ENCODE measurements around the gene OCLN. TPM values are rescaled to one million over a fixed set of nuclear protein-coding genes. Genes with fewer than 3 reads are reported as not detected.
"Not testable (repeated sequence)": the region's sequence is repeated elsewhere in the genome, so short reads cannot be mapped to it uniquely, and the experiment has no call there.

Gene OCLN
- total and polyA plus RNA-seq, 2 donors from 2014 or later: 13.5 to 127 TPM

DNA sequence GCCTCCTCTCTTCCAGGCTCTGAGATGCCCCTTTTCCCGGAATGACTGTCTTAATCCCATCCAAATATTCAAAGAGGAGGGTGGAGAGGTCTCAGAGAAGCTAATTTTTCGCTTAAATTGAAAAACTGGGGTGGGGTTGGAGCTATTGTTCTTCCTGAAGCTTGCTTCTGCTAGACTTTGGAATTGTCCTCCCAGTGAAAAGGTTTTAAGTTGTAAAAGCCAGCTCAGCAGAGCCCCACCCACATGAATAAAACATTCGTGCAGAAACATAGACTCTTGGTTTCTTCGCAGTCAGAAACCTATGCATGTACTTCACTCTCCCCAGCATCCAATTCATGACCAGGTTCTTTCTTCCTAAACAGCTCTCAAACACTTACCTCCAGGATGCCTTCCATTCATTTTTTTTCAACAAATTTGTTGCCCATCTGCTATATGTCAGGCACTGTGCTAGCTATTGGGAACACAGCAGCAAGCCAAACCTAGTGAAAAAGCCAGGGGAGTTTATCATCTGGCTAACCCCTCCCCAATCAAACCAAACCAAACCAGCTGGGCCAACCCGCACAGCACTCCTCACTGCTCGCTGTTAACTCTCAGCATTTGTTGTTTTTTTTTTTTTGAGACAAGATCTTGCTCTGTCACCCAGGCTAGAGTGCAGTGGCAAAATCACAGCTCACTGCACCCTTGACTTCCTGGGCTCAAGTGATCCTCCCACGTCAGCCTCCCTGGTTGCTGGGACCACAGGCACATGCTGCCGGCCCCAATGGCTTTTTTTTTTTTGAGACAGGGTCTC is 37.9 kb upstream of the OCLN start:
- no peaks in the 10 kb centered on the region for H3K36me3 ChIP-seq (ENCODE audit: control insufficient read depth in 2 of 3, insufficient read depth in 3 of 3, low read length in 3 of 3)
- peaks cover 0 to 2% (median 0%) of the 10 kb centered on the region in 3 donors for H3K4me1 ChIP-seq (ENCODE audit: control insufficient read depth in 2 of 3, insufficient read depth in 2 of 3, low read depth in 1 of 3, low read length in 3 of 3)
- TF ChIP-seq, protein P1, sequence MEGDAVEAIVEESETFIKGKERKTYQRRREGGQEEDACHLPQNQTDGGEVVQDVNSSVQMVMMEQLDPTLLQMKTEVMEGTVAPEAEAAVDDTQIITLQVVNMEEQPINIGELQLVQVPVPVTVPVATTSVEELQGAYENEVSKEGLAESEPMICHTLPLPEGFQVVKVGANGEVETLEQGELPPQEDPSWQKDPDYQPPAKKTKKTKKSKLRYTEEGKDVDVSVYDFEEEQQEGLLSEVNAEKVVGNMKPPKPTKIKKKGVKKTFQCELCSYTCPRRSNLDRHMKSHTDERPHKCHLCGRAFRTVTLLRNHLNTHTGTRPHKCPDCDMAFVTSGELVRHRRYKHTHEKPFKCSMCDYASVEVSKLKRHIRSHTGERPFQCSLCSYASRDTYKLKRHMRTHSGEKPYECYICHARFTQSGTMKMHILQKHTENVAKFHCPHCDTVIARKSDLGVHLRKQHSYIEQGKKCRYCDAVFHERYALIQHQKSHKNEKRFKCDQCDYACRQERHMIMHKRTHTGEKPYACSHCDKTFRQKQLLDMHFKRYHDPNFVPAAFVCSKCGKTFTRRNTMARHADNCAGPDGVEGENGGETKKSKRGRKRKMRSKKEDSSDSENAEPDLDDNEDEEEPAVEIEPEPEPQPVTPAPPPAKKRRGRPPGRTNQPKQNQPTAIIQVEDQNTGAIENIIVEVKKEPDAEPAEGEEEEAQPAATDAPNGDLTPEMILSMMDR (IDR thresholded peaks at IDR 0.05; ENCODE audit: borderline replicate concordance, extremely low read depth, insufficient read depth): no peak
- FAIRE-seq (no peak), DNase-seq (peak in 1 of 5 donors; percentile 7)
- H3K27ac ChIP-seq (ENCODE audit: low read depth in 2 of 2, low read length in 2 of 2): no peak overlapping the region
- H3K9me3 ChIP-seq (ENCODE audit: control insufficient read depth in 2 of 3, insufficient read depth in 1 of 3, low read length in 3 of 3): no peaks in the 10 kb centered on the region
- no peak overlapping the region for H3K9ac ChIP-seq (ENCODE audit: low read length in 3 of 3)
- intact Hi-C loops (cut with DNase I): no loop called here
- no peak overlapping the region for H3K4me3 ChIP-seq (ENCODE audit: low read length in 3 of 3)
- no peaks in the 10 kb centered on the region for H3K27me3 ChIP-seq (ENCODE audit: control insufficient read depth, insufficient read depth, low read length)

DNA sequence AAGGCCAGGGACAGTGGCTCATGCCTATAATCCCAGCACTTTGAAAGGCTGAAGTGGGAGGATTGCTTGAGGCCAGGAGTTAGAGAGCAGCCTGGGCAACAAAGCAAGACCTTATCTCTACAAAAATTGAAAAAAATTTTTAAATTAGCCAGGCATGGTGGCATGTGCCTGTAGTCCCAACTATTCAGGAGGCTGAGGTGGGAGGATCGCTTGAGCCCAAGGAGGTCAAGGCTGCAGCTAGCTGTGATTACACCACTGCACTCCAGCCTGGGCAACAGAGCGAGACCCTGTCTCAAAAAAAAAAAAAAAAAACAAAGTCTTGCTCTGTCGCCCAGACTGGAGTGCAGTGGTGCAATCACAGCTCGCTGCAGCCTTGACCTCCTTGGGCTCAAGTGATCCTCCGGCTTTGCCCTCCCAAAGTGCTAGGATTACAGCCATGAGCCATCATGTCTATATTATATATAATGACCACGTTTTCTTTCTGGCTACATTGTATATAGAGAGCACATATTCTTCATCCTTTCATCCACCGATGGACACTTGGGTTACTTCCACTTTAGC is 37.1 kb upstream of the OCLN start:
- FAIRE-seq; intact Hi-C loops (cut with DNase I); H3K27ac ChIP-seq (ENCODE audit: low read depth in 2 of 2, low read length in 2 of 2); DNase-seq; H3K9me3 ChIP-seq (ENCODE audit: control insufficient read depth in 2 of 3, insufficient read depth in 1 of 3, low read length in 3 of 3); H3K36me3 ChIP-seq (ENCODE audit: control insufficient read depth in 2 of 3, insufficient read depth in 3 of 3, low read length in 3 of 3); H3K4me3 ChIP-seq (ENCODE audit: low read length in 3 of 3); H3K9ac ChIP-seq (ENCODE audit: low read length in 3 of 3); H3K27me3 ChIP-seq (ENCODE audit: control insufficient read depth, insufficient read depth, low read length); H3K4me1 ChIP-seq (ENCODE audit: control insufficient read depth in 2 of 3, insufficient read depth in 2 of 3, low read depth in 1 of 3, low read length in 3 of 3): not testable (repeated sequence)

DNA sequence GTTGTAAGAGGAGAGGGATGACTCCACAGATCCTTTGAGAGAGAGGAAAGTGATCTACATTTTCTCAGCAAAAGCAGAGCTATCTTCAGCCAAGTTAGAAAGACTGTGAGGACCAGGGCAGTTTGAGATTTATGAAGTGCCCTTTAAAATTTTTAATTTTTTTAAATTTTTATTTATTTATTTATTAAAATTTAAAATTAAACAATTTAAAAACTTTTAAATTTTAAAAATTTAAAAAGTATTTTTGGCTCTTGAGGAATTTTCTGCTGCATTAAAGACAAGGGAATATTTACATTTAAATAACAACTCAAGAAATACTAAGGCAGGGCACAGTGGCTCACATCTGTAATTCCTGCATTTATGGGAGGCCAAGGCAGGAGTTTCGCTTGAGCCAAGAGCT is 30.4 kb upstream of the OCLN start:
- no peaks in the 10 kb centered on the region for H3K9me3 ChIP-seq (ENCODE audit: control insufficient read depth in 2 of 3, insufficient read depth in 1 of 3, low read length in 3 of 3)
- no peaks in the 10 kb centered on the region for H3K27me3 ChIP-seq (ENCODE audit: control insufficient read depth, insufficient read depth, low read length)
- no peak overlapping the region for H3K27ac ChIP-seq (ENCODE audit: low read depth in 2 of 2, low read length in 2 of 2)
- TF ChIP-seq, protein P1 (IDR thresholded peaks at IDR 0.05; ENCODE audit: borderline replicate concordance, extremely low read depth, insufficient read depth): no peak
- no peaks in the 10 kb centered on the region for H3K4me1 ChIP-seq (ENCODE audit: control insufficient read depth in 2 of 3, insufficient read depth in 2 of 3, low read depth in 1 of 3, low read length in 3 of 3)
- DNase-seq: no peak
- H3K36me3 ChIP-seq (ENCODE audit: control insufficient read depth in 2 of 3, insufficient read depth in 3 of 3, low read length in 3 of 3): no peaks in the 10 kb centered on the region
- intact Hi-C loops (cut with DNase I): no loop called here
- no peak overlapping the region for H3K9ac ChIP-seq (ENCODE audit: low read length in 3 of 3)
- no peak overlapping the region for H3K4me3 ChIP-seq (ENCODE audit: low read length in 3 of 3)
- FAIRE-seq: no peak

DNA sequence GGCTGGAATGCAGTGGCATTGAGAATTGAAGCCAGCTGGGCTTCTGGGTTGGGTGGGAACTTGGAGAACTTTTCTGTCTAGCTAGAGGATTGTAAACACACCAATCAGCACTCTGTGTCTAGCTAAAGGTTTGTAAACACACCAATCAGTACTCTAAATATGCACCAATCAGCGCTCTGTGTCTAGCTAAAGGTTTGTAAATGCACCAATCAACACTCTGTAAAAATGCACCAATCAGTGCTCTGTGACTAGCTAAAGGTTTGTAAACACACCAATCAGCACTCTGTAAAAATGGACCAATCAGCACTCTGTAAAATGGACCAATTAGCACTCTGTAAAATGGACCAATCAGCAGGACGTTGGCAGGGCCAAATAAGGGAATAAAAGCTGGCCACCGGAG is 26.2 kb upstream of the OCLN start:
- H3K9ac ChIP-seq (ENCODE audit: low read length in 3 of 3); H3K36me3 ChIP-seq (ENCODE audit: control insufficient read depth in 2 of 3, insufficient read depth in 3 of 3, low read length in 3 of 3); H3K4me3 ChIP-seq (ENCODE audit: low read length in 3 of 3); H3K4me1 ChIP-seq (ENCODE audit: control insufficient read depth in 2 of 3, insufficient read depth in 2 of 3, low read depth in 1 of 3, low read length in 3 of 3); DNase-seq; intact Hi-C loops (cut with DNase I); H3K9me3 ChIP-seq (ENCODE audit: control insufficient read depth in 2 of 3, insufficient read depth in 1 of 3, low read length in 3 of 3); H3K27me3 ChIP-seq (ENCODE audit: control insufficient read depth, insufficient read depth, low read length); H3K27ac ChIP-seq (ENCODE audit: low read depth in 2 of 2, low read length in 2 of 2); FAIRE-seq: not testable (repeated sequence)
